ENCODE results near the gene DLG5.

DNA sequence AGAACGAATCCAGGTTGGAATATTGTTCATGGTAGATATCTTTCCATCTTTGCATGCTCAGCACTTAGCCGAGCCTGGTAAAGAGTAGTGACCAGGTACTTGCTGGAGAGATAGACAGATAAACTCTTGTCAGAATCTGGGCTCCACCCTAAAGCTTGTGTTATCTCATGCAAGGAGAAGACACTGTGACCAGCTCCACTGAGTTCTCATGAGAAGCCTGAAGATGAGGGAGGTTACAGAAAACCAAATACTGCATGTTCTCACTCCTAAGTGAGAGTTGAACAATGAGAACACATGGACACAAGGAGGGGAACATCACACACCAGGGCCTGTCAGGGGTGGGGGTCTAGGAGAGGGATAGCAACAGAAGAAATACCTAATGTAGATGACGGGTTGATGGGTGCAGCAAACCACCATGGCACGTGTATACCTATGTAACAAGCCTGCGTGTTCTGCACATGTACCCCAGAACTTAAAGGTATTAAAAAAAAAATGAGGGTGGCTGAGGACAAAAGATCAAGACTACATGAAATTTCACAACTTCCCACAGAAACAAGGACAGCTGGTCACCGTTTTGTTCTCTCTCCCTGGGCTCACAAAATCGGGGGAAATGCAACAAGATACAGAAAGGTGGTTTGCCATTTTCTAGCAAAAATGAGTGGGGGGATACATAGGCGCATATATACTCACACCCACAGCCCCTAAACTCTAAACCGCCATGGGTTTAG is 17.4 kb downstream of the DLG5 start:
- TF ChIP-seq, protein P1, sequence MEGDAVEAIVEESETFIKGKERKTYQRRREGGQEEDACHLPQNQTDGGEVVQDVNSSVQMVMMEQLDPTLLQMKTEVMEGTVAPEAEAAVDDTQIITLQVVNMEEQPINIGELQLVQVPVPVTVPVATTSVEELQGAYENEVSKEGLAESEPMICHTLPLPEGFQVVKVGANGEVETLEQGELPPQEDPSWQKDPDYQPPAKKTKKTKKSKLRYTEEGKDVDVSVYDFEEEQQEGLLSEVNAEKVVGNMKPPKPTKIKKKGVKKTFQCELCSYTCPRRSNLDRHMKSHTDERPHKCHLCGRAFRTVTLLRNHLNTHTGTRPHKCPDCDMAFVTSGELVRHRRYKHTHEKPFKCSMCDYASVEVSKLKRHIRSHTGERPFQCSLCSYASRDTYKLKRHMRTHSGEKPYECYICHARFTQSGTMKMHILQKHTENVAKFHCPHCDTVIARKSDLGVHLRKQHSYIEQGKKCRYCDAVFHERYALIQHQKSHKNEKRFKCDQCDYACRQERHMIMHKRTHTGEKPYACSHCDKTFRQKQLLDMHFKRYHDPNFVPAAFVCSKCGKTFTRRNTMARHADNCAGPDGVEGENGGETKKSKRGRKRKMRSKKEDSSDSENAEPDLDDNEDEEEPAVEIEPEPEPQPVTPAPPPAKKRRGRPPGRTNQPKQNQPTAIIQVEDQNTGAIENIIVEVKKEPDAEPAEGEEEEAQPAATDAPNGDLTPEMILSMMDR (IDR thresholded peaks at IDR 0.05) = no peak
- no peak for TF ChIP-seq POLR2A (IDR thresholded peaks at IDR 0.05)

All from thyroid gland (tissue), 4 donors.